Measurements from ENCODE around the gene APIP.
A peak's percentile ranks its signal among the peaks of the same experiment; 100 is the strongest.

APIP gene

GRCh38 chr11:34916015-34916842, at the start of gene APIP, which contains the start of gene PDHX:
Gene APIP (minus strand): TSS chr11:34916379. CDS start chr11:34916284, 95 bp downstream.
Gene PDHX (plus strand): TSS chr11:34916618. CDS start chr11:34916656, 38 bp downstream.
- DNase-seq (ENCODE audit: low read depth): peak; percentile 99

- DNase-seq (ENCODE audit: low read depth): no peak
These were observed 48.6 kb upstream of the APIP start for GRCh38 chr11:34964610-34965331.

- no peak for DNase-seq (ENCODE audit: low read depth)
These were observed 47.2 kb upstream of the APIP start for GRCh38 chr11:34963351-34963750.

- no peak for DNase-seq (ENCODE audit: low read depth)
These were observed 45.9 kb upstream of the APIP start for GRCh38 chr11:34962034-34962433.

- no peak for DNase-seq (ENCODE audit: low read depth)
These were observed 44.1 kb upstream of the APIP start for GRCh38 chr11:34960277-34960676.

GRCh38 chr11:34959770-34960169, 43.6 kb upstream of the APIP start:
- no peak for DNase-seq (ENCODE audit: low read depth)

- DNase-seq (ENCODE audit: low read depth): no peak
These were observed 41.4 kb upstream of the APIP start for GRCh38 chr11:34957606-34958005.

GRCh38 chr11:34957206-34957605, 41.0 kb upstream of the APIP start:
- DNase-seq (ENCODE audit: low read depth): no peak

- DNase-seq (ENCODE audit: low read depth): no peak
These were observed 37.8 kb upstream of the APIP start for GRCh38 chr11:34953955-34954354.

GRCh38 chr11:34948696-34949095, 32.5 kb upstream of the APIP start:
- DNase-seq (ENCODE audit: low read depth): no peak

- DNase-seq (ENCODE audit: low read depth): no peak
These were observed 28.5 kb upstream of the APIP start for GRCh38 chr11:34944692-34945091.

GRCh38 chr11:34941688-34942087, 25.5 kb upstream of the APIP start:
- no peak for DNase-seq (ENCODE audit: low read depth)

- DNase-seq (ENCODE audit: low read depth): no peak
These were observed 24.0 kb upstream of the APIP start for GRCh38 chr11:34940026-34940677.

GRCh38 chr11:34938611-34939010, 22.4 kb upstream of the APIP start:
- no peak for DNase-seq (ENCODE audit: low read depth)

GRCh38 chr11:34936945-34937629, 20.9 kb upstream of the APIP start:
- no peak for DNase-seq (ENCODE audit: low read depth)

GRCh38 chr11:34929794-34930763, 13.9 kb upstream of the APIP start:
- DNase-seq (ENCODE audit: low read depth): no peak

- no peak for DNase-seq (ENCODE audit: low read depth)
These were observed 12.9 kb upstream of the APIP start for GRCh38 chr11:34928960-34929680.

- no peak for DNase-seq (ENCODE audit: low read depth)
These were observed 12.2 kb upstream of the APIP start for GRCh38 chr11:34928268-34928959.

GRCh38 chr11:34926831-34927132, 10.6 kb upstream of the APIP start:
- no peak for DNase-seq (ENCODE audit: low read depth)
